OCI-LY3 (cell line): ENCODE results near the gene TMEM151A.

ENCODE experiments used
- EZH2phosphoT487 ChIP-seq: fragments of 200-600 bp; shearing (Covaris generic); IDR thresholded peaks from 2 replicates; pipeline ENCODE4 v1.6.1; 2018; ENCODE audit warnings: antibody characterized with exemption, mixed run types, low read depth
- TF ChIP-seq, protein P1 (sequence below): fragments of 200-600, 300-600 bp; sonication (generic); IDR thresholded peaks from 2 replicates; pipeline ENCODE4 v1.5.1; 2014; ENCODE audit warnings: antibody characterized with exemption, low read length, low read depth

DNA sequence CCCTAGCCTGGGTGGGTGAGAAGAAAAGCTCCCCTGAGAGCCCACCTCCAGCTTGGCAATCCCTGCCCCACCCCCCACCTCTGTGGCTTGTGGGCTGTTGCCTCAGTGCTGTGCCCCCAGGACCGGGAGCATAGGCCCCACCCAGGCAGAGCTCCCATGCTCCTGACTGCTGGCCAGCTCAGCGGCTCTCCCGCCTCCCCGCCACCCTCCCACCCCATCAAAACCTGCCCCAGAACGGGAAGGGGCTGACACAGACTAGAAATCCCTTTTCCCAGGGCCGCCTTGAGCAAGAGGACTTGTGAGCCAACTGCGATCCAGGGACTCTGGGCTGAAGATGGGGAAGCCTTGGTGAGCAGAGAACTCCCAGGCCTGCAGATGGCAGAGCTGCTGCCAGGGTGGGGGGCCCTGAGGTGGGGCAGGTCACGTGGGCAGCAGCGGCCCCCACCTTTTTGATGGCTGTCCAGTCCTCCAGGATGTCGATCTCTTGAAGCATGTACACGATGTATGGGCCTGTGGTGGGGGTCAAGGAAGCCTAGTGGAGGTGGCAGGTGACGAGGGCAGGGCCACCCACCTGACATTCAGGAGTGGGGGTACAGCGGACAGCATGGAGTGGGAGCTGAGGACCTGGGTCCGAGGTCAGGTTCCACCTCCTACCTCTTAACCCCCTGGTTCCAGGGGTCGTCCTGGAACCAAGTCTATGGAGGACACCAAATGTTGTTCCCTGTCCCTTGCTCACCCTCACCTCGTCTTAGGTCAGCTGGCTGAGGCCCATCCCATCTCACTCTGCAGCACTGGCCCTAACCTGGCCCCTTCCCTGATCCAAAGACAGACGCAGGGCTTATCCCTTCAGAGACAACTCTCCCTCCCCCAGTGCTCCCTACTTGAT is 46.8 kb downstream of the TMEM151A start:
- TF ChIP-seq, protein P1, sequence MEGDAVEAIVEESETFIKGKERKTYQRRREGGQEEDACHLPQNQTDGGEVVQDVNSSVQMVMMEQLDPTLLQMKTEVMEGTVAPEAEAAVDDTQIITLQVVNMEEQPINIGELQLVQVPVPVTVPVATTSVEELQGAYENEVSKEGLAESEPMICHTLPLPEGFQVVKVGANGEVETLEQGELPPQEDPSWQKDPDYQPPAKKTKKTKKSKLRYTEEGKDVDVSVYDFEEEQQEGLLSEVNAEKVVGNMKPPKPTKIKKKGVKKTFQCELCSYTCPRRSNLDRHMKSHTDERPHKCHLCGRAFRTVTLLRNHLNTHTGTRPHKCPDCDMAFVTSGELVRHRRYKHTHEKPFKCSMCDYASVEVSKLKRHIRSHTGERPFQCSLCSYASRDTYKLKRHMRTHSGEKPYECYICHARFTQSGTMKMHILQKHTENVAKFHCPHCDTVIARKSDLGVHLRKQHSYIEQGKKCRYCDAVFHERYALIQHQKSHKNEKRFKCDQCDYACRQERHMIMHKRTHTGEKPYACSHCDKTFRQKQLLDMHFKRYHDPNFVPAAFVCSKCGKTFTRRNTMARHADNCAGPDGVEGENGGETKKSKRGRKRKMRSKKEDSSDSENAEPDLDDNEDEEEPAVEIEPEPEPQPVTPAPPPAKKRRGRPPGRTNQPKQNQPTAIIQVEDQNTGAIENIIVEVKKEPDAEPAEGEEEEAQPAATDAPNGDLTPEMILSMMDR = no peak
- TF ChIP-seq EZH2phosphoT487 = no peak
